Heart right ventricle (tissue), 16 donors: ENCODE data around the gene PABPC3. TPM values are rescaled to one million over a fixed set of nuclear protein-coding genes. Genes with fewer than 3 reads are reported as not detected.

Experiments
- ATAC-seq, 8 donors: fragments of 200-7000 bp; cut with Tn5 transposase; one replicate each; pipeline ENCODE4 v1.9.1; 2020; ENCODE audit warnings: mild to moderate bottlenecking in 8 of 8, moderate library complexity in 8 of 8, moderate number of reproducible peaks in 1 of 8
- DNase-seq, 2 donors: peaks; one replicate each; pipeline ENCODE4 v3.0.0-alpha.2; 2020
- H3K27ac ChIP-seq, 10 donors: fragments of 200-600 bp; sonication (generic) in 2 of 10; one replicate each; pipeline versions ENCODE4 v1.5.0 to v1.8.0; 2020 to 2022; ENCODE audit warnings: mild to moderate bottlenecking in 3 of 10
- H3K27me3 ChIP-seq, 7 donors: fragments of 200-600 bp; one replicate each; pipeline ENCODE4 v1.8.0; 2021 to 2022; ENCODE audit warnings: mild to moderate bottlenecking in 2 of 7
- H3K36me3 ChIP-seq, 9 donors: fragments of 200-600 bp; sonication (generic) in 1 of 9; one replicate each; pipeline versions ENCODE4 v1.5.0 to v1.8.0; 2020 to 2022; ENCODE audit warnings: mild to moderate bottlenecking in 2 of 9
- H3K4me1 ChIP-seq, 9 donors: fragments of 200-600 bp; sonication (generic) in 1 of 9; one replicate each; pipeline versions ENCODE4 v1.5.0 to v1.8.0; 2020 to 2022; ENCODE audit warnings: mild to moderate bottlenecking in 4 of 9
- H3K4me3 ChIP-seq, 10 donors: fragments of 200-600 bp; sonication (generic) in 2 of 10; one replicate each; pipeline versions ENCODE4 v1.5.0 to v1.8.0; 2020 to 2022; ENCODE audit warnings: mild to moderate bottlenecking in 7 of 10, moderate library complexity in 2 of 10
- H3K9me3 ChIP-seq, 11 donors: fragments of 200-600 bp in 10 of 11; sonication (generic) in 2 of 11; one replicate each; pipeline versions ENCODE4 v1.5.0 to v1.8.0; 2013 to 2022; ENCODE audit warnings: mild to moderate bottlenecking in 2 of 11, control low read depth in 1 of 11, moderate library complexity in 1 of 11
- CTCF ChIP-seq, 9 donors: fragments of 200-600 bp; sonication (generic) in 2 of 9; IDR thresholded peaks; one replicate each; pipeline versions ENCODE4 v1.5.0 to v1.8.0; 2021 to 2022; ENCODE audit warnings: antibody characterized with exemption in 9 of 9, mild to moderate bottlenecking in 5 of 9, moderate library complexity in 1 of 9
- WGBS, 2 donors: extraction: QIAGEN DNeasy Blood & Tissue Kit; methylation state at CpG; one replicate each; pipeline ENCODE4 v1.1.7; 2013; ENCODE audit warnings: inconsistent platforms in 1 of 2; 5-methylcytosine and 5-hydroxymethylcytosine counted together
- intact Hi-C, 10 donors: fragments of 100-400 bp; cut with DNase I; formaldehyde crosslinking; loops; one replicate each; pipeline versions ENCODE4 v1.11.1 to v1.14.2; 2022
- polyA plus RNA-seq, 2 donors: library from polyadenylated mRNA; stranded (reverse); fragments of 200-250 nt; gene quantifications; one replicate each; pipeline ENCODE4 v1.2.3, GENCODE V29; 2013
- total RNA-seq, 10 donors: library from RNA; stranded (reverse); fragmentation: NEBNext Ultra II Directional in 3 of 10; extraction: Animal tissue kit (Norgen Biotek cat#: 25700) in 3 of 10; gene quantifications; one replicate each; pipeline versions ENCODE4 v1.2.1 to v1.2.4, GENCODE V29; 2021 to 2023
- donor health status: Arrhythmogenic right ventricular cardiomyopathy.
- donor health status: ischemic (EF 13 %, LVEDD 7.1; RV severe dilation, severe dysfunction).
- donor health status: healthy with polysubstance abuse.
- donor health status: DM: no; HTN: yes; CAD: no.
- donor health status: DM: no; HTN: no; CAD: no.
- donor health status: ischemic (EF 25% LVEDD 6.9; RV normal size, moderate dysfunction).
- donor health status: ischemic (EF 25% LVEDD 5.7; RV mildly dilated, moderate dysfunction).
- donor health status: healthy.
- donor health status: DM: yes; HTN: yes; CAD: no.
- donor health status: Ischemic cardiomyopathy.
- donor health status: ischemic (EF 35%, LVEDD 5.7; RV mildly dilated, moderate dysfunction).
- donor health status: nonischemic (EF 11% LVEDD 7.7; RV severe dilation, severe dysfunction).
- donor health status: DM: yes; HTN: yes; CAD: no.
- donor health status: PGD.
- donor health status: ischemic (EF 29% LVEDD 5.4; RV normal size, mild dysfunction).
- donor health status: nonischemic (EF 23%, LVEDD 6.1; RV moderate dilation, normal function).

Gene PABPC3
- total and polyA plus RNA-seq, 12 donors, result 0.06 to 0.10 (median 0.09) TPM; not detected in 9

GRCh38 chr13:25131881-25132420 lies 36.0 kb downstream of the PABPC3 start:
- Histone ChIP-seq H3K27me3 (peaks cover 0 to 29% (median 21%) of the 10 kb centered on the region in 7 donors), H3K4me1 (no peaks in the 10 kb centered on the region), H3K4me3 (no peak overlapping the region), H3K36me3 (no peaks in the 10 kb centered on the region), H3K9me3 (peaks cover 0 to 13% (median 0%) of the 10 kb centered on the region in 11 donors), H3K27ac (no peak overlapping the region)
- intact Hi-C loops, result no loop called here
- TF ChIP-seq CTCF (IDR thresholded peaks at IDR 0.05), result no peak
- ATAC-seq (no peak), DNase-seq (no peak)
- WGBS, 2 donors, result 62 to 64% methylated on average over 6 of the region's 6 CpGs

GRCh38 chr13:25132751-25133390 lies 36.9 kb downstream of the PABPC3 start:
- intact Hi-C loops, result no loop called here
- no peaks in the 10 kb centered on the region for H3K4me1 ChIP-seq
- no peaks in the 10 kb centered on the region for H3K36me3 ChIP-seq
- WGBS, 2 donors, result 62 to 67% methylated on average over 5 of the region's 5 CpGs
- H3K4me3 ChIP-seq, result no peak overlapping the region
- no peak overlapping the region for H3K27ac ChIP-seq
- ATAC-seq (no peak), DNase-seq (no peak)
- peaks cover 0 to 10% (median 0%) of the 10 kb centered on the region in 11 donors for H3K9me3 ChIP-seq
- TF ChIP-seq CTCF (IDR thresholded peaks at IDR 0.05), result no peak
- peaks cover 0 to 38% (median 28%) of the 10 kb centered on the region in 7 donors for H3K27me3 ChIP-seq

DNA sequence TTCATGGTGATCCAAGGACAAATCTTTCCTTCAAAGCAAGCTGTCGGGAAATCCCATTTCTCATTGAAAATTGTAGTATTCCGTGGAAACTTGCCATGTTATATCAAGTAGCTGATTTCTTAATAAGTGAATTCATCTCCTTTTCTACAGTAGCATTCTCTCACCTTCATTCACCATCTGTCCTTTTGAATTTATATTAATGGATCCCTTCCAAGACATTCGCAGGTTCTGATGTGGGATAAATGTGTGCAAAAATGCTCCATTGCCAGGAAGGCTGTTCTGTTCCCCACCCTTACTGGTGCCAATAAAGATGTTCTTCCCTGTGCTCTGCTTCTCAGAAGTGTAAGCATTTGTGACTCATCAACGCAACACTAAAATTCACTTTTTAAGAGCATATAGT lies 40.0 kb downstream of the PABPC3 start:
- Histone ChIP-seq H3K36me3 (no peaks in the 10 kb centered on the region), H3K9me3 (peaks cover 0 to 10% (median 0%) of the 10 kb centered on the region in 11 donors), H3K27me3 (peaks cover 0 to 47% (median 32%) of the 10 kb centered on the region in 7 donors), H3K4me1 (no peaks in the 10 kb centered on the region), H3K4me3 (no peak overlapping the region), H3K27ac (no peak overlapping the region)
- no peak for TF ChIP-seq CTCF (IDR thresholded peaks at IDR 0.05)
- DNase-seq, result no peak
- 84 to 88% methylated on average over 4 of the region's 4 CpGs for WGBS, 2 donors
- intact Hi-C loops, result no loop called here
- ATAC-seq, result no peak

DNA sequence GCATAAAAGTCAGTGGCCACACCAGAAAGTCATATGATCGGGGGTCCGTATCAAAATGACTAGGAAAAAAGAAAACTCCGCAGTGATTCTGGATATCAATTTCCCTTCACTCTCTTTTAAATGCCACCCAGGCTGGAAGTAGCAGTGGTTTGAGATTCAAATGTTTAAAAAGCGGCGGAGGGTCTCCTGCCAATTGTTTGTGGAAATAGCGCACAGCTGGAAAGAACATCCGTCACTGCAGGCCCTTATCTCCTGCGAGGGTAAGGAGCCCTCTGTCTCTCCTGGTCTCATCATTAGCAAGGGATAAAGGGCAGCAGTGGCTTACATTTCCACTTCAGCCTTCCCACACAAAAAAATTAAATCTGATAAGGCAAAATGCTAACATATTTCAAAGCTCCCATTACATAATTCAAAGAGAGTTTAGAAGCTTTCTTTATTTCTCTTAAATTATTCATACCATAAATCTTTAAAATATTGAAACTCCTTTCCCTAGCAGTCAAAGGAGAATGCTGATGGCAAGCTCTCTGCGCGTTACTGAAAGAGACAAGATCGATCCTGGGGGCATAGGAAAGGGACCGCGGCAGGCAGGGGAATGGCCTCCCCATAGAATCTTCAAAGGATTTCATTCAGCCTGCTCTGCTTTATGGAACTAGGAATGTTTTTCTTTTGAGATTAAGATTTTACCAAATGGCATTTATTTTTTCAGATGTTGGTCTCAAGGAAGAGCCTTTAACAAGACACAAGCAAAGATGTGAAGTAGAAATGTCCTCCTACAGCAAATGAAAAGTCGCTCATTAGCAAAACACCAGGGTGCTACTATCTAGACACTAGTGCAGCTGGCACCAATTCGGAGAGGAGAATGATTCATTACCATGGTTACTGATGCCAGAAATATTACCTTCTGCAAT lies 41.2 kb downstream of the PABPC3 start:
- Histone ChIP-seq H3K4me1 (no peaks in the 10 kb centered on the region), H3K36me3 (no peaks in the 10 kb centered on the region), H3K4me3 (no peak overlapping the region), H3K9me3 (peaks cover 0 to 10% (median 0%) of the 10 kb centered on the region in 11 donors), H3K27ac (no peak overlapping the region), H3K27me3 (peaks cover 0 to 58% (median 32%) of the 10 kb centered on the region in 7 donors)
- DNase-seq (no peak), ATAC-seq (no peak)
- intact Hi-C loops, result no loop called here
- no peak for TF ChIP-seq CTCF (IDR thresholded peaks at IDR 0.05)
- WGBS, 2 donors, result 8 to 15% methylated on average over 15 of the region's 15 CpGs
